HG02852 (cell line): Measurements from ENCODE around the gene VCL.
"Not testable (repeated sequence)": the region's sequence is repeated elsewhere in the genome, so short reads cannot be mapped to it uniquely, and the experiment has no call there.

ENCODE experiments used
- ATAC-seq: cut with Tn5 transposase; IDR thresholded peaks from one replicate; pipeline ENCODE4 v1.9.1; 2021; ENCODE audit warnings: mild to moderate bottlenecking, moderate library complexity; ENCODE audit not compliant: unreplicated experiment

The VCL gene

GRCh38 chr10:74000892-74001669, 3.2 kb downstream of the VCL start:
- no peak for ATAC-seq

DNA sequence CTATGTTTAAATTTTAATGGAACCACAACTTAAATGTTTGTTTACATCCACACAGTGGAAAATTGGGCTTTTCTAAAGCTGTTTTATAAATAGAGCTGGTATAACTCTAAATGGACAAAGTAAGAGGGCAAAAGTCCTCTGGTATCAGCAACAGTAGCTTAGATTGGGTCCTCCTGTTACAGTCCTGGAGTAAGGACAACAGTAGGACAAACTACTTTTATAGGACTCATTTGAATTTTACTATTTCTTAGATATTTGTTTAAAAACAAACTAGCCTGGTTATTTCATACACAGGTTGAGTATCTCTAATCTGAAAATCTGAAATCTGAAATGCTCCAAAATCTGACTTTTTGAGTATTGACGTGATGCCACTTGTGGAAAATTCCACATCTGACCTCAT, 8.4 kb downstream of the VCL start:
- no peak for ATAC-seq

DNA sequence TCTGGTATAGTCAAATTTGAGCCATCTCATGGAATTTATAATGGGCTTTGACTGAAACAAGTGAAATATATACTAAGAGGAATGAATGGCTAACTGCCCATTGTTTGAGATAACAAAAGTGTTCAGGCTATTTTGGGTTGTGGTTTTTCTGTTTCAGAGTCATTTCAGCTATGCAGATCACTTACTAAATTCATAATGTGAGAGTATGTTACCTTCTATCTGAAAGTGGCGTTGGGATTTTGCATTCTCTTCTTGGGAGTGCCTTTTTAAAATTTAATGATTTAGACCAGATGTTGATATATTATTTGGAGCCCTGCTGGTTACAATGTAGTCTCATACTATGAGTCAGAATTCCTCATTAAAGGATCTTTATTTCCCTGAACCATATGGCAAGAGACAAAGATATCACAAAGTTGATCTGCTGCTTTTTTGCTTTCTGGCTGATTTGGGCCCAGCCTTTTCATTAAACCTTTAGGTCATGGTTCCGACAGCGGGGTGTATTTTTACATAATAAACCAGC, 10.4 kb downstream of the VCL start:
- ATAC-seq = no peak

DNA sequence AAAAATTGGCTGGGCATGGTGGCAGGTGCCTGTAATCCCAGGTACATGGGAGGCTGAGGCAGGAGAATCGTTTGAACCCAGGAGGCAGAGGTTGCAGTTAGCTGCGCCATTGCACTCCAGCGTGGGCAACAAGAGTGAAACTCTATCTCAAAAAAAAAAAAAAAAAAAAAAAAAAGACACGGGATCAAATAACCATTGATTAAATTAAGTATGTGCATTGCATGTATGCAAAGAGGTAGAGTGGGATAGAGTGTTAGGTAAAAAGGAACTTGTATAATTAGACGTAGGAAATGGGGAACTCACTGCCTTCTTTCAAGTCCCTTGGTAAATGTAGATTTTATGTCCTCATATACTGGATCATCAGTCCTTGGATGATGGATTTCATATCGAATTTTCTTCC, 13.1 kb downstream of the VCL start:
- ATAC-seq = no peak

- ATAC-seq = no peak
Observed at GRCh38 chr10:74011770-74012169, 13.9 kb downstream of the VCL start.

- ATAC-seq = no peak
Observed at GRCh38 chr10:74012480-74012879, 14.6 kb downstream of the VCL start.

- ATAC-seq = no peak
Observed at GRCh38 chr10:74013004-74013403, 15.1 kb downstream of the VCL start.

DNA sequence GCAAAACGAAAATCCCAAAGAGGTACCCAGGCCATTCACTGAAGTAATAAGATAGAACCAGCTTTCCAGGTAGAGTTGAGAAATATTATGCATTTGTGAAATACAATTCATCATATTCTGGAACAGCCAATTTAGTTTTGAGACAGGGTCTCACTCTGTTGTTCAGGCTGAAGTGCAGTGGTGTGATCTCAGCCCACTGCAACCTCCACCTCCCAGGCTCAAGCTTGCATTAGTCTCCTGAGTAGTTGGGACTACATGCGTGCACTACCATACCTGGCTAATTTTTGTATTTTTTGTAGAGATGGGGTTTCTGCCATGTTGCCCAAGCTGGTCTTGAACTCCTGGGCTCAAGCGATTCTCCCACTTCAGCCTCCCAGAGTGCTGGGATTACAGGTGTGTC, 16.7 kb downstream of the VCL start:
- not testable (repeated sequence) for ATAC-seq

GRCh38 chr10:74018241-74018640, 20.3 kb downstream of the VCL start:
- ATAC-seq = no peak

DNA sequence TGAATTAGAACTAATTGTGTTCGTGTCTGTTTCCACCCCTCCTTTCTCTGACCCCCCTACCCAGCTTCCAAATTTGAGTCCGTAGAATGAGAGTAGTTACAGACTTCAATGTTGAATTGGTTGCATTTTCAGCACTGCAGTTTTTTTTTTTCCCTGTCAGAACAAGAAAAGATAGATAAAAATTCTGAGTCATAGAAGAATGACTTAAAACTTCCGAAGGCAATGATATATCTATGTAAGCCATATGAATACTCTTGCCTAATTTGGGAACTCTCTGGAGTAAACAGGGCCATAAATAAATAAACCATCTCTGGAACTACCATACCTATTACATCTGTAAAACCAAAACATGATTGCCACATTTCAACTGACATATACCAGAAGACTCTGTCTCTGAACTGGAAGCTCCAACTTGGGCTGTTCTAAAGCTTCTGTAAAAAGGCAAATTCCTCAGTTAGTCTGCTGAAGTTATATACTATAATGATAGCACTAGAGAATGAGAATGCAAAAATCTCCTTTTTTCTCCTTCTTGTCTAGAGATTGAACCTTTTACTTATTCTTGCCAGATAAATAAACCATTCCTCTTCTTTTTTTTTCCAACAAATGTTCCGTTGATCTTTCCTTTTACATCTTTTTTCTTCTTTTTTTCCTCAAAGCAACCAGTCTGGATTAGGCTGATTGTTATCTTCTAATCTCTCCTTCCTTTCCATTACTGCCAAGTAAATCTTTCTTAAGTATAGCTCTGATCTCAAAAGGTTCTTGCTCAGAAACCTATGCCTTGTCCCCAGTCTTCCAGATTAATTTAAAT, 23.5 kb downstream of the VCL start:
- ATAC-seq = no peak

- no peak for ATAC-seq
Observed at GRCh38 chr10:74022926-74023629, 25.2 kb downstream of the VCL start.

DNA sequence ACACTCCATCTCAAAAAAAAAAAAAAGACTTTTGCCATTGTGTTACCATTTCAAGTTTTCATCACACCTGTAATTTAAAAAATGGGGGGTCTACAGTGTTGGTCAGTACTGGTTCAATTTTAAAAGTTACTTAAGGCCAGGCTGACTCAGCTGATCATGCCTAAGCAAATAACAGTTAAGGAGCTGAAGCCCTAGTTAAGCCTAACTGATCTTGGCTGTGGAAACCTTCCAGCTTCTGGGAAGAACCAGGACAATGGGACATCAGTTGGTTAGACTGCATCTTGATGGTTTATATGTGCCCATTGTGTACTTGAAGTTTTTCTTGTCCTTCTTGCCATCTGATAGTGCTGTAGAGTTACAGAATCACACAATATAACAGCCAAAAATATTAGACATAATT, 26.7 kb downstream of the VCL start:
- no peak for ATAC-seq

DNA sequence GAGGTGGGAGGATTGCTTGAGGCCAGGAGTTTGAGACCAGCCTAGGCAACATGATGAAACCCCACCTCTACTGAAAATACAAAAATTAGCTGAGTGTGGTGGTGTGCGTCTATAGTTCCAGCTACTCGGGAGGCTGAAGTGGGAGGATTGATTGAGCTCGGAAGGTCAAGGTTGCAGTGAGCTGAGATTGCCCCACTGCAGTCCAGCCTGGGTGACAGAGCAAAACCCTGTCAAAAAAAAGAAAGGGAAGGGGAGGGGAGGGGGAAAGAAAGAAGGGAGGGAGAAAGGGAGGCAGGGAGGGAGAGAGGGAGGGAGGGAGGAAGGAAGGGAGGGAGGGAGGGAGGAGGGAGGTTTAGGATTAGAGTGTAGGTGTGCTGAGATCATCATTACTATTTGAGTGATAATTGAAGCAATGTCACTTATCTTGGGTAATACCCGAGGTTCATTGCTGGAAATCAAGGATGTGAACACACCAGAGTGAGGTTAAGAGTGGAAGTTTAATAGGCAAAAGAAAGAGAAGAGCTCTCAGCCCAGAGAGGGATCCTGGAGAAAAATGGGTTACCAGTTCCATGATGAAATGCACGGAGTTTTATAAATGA, 27.6 kb downstream of the VCL start:
- no peak for ATAC-seq

- no peak for ATAC-seq
Observed at GRCh38 chr10:74026428-74027015, 28.6 kb downstream of the VCL start.

DNA sequence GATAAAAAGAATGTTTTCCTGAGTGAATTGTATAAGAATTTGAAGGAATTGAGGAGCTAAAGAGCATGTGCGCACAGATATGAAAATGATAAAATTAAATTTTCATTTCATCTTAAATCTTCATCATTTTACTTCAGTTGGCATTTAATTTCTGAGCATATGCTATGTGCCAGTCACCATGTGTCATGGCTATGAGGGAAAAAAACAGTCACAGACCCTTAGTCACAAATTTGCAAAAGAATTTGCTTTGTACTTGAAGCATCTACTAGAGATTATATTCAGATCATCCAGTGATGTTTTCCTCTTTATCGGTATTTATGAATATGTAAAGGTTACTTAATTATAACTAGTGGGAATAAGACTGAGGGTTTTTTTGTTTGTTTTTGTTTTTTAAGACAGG, 29.8 kb downstream of the VCL start:
- ATAC-seq = no peak

GRCh38 chr10:74029943-74030342, 32.0 kb downstream of the VCL start:
- no peak for ATAC-seq

DNA sequence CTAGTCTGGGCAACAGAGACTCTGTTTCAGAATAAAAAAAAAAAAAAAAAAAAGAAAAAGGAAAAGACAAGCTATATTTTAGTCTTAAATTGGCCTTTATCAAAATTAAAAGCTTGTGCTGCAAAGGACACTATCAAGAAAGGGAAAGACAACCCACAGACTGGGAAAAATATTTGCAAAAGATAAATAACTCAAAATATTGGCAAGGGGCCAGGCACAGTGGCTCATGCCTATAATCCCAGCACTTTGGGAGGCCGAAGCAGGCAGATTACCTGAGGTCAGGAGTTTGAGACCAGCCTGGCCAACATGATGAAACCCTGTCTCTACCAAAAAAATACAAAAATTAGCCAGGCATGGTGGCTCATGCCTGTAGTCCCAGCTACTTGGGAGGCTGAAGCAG, 34.3 kb downstream of the VCL start:
- not testable (repeated sequence) for ATAC-seq

DNA sequence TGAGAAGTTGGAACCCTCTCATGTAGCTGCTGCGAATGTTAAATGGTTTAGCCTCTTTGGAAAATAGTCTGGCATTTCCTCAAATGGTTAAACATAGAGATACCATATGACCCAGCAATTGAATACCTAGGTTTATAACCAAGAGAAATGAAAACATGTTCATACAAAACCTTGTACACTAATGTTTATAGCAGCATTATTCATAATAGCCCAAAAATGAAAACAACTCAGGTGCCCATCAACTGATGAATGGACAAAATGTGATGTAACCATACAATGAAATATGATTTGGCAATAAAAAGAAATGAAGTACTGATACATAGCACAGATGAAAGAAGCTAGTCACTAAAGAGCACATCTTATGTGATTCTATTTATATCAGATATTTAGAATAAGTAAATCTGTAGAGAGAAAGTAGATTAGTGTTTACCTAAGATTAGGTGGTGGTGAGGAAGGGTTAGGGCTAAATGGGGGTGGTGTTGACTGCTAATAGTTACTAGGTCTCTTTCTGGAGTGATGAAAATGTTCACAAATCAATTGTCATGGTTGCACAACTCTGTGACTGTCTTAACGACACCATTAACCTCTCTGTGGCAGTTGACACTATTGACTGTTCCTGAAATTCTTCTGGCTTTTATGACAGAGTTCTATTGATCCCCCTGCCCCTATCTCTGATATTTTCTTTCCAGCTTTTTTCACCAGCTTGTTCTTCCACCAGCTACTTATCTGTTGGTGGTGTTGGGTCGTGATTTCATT, 35.2 kb downstream of the VCL start:
- no peak for ATAC-seq

- no peak for ATAC-seq
Observed at GRCh38 chr10:74033702-74034101, 35.8 kb downstream of the VCL start.

DNA sequence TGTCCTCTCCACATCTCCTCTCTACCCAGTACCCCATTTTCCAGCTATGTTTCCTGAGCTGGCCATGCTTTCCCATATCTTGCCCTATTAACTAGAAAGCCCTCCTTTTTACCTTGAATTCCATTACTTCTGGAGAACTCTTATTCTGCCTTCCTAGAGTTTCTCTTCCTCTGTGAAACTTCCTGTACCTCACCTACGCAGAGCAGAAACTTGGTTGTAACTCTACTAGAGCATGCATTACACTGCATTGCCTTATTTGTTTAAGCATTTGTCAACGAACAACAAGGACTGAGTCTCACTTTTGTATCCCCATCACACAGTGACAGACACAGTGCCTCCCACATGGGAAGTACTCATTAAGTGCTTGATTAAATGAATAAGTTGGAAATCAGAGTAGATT, 36.4 kb downstream of the VCL start:
- peak; percentile 48 for ATAC-seq
